KMS-11 (cell line): Measurements from ENCODE around the gene SLC25A20.

Source experiments
- H2AFZ ChIP-seq: fragments of 200-600 bp; sonication (generic); 2 replicates; pipeline ENCODE4 v1.6.1; 2016; ENCODE audit warnings: antibody characterized with exemption, mixed run types, low read depth
- H3K27ac ChIP-seq: fragments of 200-600 bp; sonication (generic); 2 replicates; pipeline ENCODE4 v1.6.1; 2016; ENCODE audit warnings: mild to moderate bottlenecking, mixed run types
- H3K27me3 ChIP-seq: fragments of 200-600 bp; sonication (generic); 2 replicates; pipeline ENCODE4 v1.6.1; 2017; ENCODE audit warnings: mild to moderate bottlenecking, low read depth, mixed run types, moderate library complexity; ENCODE audit not compliant: insufficient read depth
- H3K36me3 ChIP-seq: fragments of 200-600 bp; sonication (generic); 2 replicates; pipeline ENCODE4 v1.6.1; 2017; ENCODE audit warnings: mild to moderate bottlenecking, mixed run types; ENCODE audit not compliant: insufficient read depth
- H3K4me1 ChIP-seq: fragments of 200-600 bp; sonication (generic); 2 replicates; pipeline ENCODE4 v1.6.1; 2016; ENCODE audit warnings: mild to moderate bottlenecking, low read depth, mixed run types; ENCODE audit not compliant: poor library complexity, severe bottlenecking
- H3K4me2 ChIP-seq: fragments of 200-600 bp; sonication (generic); 2 replicates; pipeline ENCODE4 v1.7.0; 2016; ENCODE audit warnings: mild to moderate bottlenecking, mixed run types
- H3K4me3 ChIP-seq: fragments of 200-600 bp; sonication (generic); IDR thresholded peaks from 2 replicates; pipeline ENCODE4 v1.6.1; 2017; ENCODE audit warnings: low read depth, low read length, mixed read lengths; ENCODE audit not compliant: insufficient read depth
- H3K79me2 ChIP-seq: fragments of 200-600 bp; sonication (generic); 2 replicates; pipeline ENCODE4 v1.6.1; 2016; ENCODE audit warnings: low read depth, mixed run types; ENCODE audit not compliant: insufficient read depth
- H3K9ac ChIP-seq: fragments of 200-600 bp; sonication (generic); 2 replicates; pipeline ENCODE4 v1.6.1; 2016; ENCODE audit warnings: mild to moderate bottlenecking, mixed run types
- H4K20me1 ChIP-seq: fragments of 200-600 bp; sonication (generic); 2 replicates; pipeline ENCODE4 v1.6.1; 2016; ENCODE audit warnings: mild to moderate bottlenecking, mixed run types; ENCODE audit not compliant: insufficient read depth
- CTCF ChIP-seq: fragments of 200-600 bp; sonication (generic); conservative IDR thresholded peaks from 2 replicates; pipeline ENCODE4 v1.6.1; 2017; ENCODE audit warnings: low read depth, mild to moderate bottlenecking, antibody characterized with exemption, low read length, moderate library complexity, mixed read lengths

The SLC25A20 gene

DNA sequence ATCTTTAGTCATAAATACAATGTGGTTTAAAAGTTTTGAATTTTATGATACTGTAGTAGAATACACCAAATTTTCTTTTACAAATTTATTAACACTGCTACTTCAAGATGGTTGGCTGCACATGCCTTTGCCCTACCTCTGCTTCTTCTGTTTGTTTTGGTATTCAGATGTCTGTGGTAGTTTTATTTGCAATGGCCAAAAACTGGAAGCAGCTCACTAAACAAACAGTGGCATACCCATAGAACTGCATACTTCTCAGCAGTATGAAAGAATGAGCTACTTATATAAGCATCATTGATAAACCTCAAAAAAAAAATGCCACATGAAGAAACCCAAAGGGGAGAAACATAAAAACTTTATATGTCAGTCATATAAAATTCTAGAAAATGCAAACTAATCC lies 39.5 kb upstream of the SLC25A20 start:
- Histone ChIP-seq H3K4me3 (no peak overlapping the region), H3K4me1 (peaks cover 16% of the 10 kb centered on the region), H2AFZ (no peak overlapping the region), H3K79me2 (peaks cover 25% of the 10 kb centered on the region; the same call in 1 of the 2 replicates), H3K36me3 (no peaks in the 10 kb centered on the region), H3K4me2 (no peak overlapping the region), H3K27me3 (no peaks in the 10 kb centered on the region), H4K20me1 (no peaks in the 10 kb centered on the region), H3K27ac (no peak overlapping the region), H3K9ac (no peak overlapping the region)
- no peak for TF ChIP-seq CTCF

DNA sequence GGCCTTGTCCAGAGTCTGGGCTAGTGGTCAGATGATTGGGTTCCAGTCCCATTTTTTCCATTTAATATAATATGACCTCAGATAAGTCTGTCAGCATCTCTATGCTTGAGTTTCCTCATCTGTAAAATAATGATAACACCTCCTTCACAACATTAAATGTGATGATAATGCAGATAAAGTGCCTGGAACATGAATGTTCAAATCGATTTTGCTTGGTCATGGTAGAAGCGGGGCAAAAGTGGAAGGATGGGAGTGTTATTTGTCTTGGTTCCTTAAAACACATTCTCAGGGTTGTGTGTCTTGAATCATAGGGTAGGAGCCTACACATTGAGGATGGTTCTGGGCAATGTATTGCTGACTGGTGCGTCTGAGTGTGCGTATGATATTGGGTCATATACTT lies 36.8 kb upstream of the SLC25A20 start:
- no peak overlapping the region for H3K4me2 ChIP-seq
- no peak for TF ChIP-seq CTCF

DNA sequence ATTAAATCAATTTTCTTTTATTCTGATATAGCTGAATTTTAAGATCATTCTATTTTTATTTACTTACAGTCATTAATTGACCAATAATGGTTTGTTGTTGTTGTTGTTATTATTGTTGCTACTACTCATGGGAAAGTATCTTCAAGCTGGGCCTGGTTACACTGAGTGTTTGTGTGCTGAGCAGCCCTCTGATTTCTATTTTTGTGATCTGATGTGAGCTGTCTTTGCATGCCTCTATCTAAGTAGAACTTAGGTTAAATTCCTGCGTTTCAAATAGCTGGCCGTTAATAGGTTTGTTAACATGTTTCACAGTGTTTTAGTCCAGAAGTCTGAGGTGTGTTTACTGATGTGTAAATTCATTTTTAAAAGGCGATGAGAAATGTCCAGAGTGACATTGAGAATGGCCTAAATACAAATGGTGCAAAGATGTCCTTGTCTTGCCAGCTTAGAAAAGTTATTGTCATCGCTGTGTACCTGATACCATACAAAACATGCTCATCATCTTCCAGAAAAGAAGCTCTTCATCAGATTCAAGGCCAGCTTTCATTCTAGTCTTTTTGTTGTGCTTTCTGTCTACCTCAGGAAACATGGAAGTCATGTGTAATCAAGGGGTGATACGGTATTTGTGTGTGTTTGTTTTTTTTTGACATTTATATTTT lies 35.8 kb upstream of the SLC25A20 start:
- no peak overlapping the region for H3K9ac ChIP-seq
- H3K4me3 ChIP-seq, result no peak overlapping the region
- H3K27me3 ChIP-seq, result no peaks in the 10 kb centered on the region
- H2AFZ ChIP-seq, result no peak overlapping the region
- TF ChIP-seq CTCF, result no peak
- H3K79me2 ChIP-seq, result peaks cover 42% of the 10 kb centered on the region; the same call in 1 of the 2 replicates
- peaks cover 12% of the 10 kb centered on the region for H3K4me1 ChIP-seq
- no peaks in the 10 kb centered on the region for H4K20me1 ChIP-seq
- no peak overlapping the region for H3K27ac ChIP-seq
- no peaks in the 10 kb centered on the region for H3K36me3 ChIP-seq
- H3K4me2 ChIP-seq, result no peak overlapping the region

More for the DNA sequence above, 36.8 kb upstream of the SLC25A20 start:
- Histone ChIP-seq H3K9ac (no peak overlapping the region), H4K20me1 (no peaks in the 10 kb centered on the region), H3K79me2 (peaks cover 35% of the 10 kb centered on the region; the same call in 1 of the 2 replicates), H3K4me3 (no peak overlapping the region), H3K36me3 (no peaks in the 10 kb centered on the region), H3K27me3 (no peaks in the 10 kb centered on the region), H2AFZ (no peak overlapping the region), H3K4me1 (peaks cover 12% of the 10 kb centered on the region), H3K27ac (no peak overlapping the region)

DNA sequence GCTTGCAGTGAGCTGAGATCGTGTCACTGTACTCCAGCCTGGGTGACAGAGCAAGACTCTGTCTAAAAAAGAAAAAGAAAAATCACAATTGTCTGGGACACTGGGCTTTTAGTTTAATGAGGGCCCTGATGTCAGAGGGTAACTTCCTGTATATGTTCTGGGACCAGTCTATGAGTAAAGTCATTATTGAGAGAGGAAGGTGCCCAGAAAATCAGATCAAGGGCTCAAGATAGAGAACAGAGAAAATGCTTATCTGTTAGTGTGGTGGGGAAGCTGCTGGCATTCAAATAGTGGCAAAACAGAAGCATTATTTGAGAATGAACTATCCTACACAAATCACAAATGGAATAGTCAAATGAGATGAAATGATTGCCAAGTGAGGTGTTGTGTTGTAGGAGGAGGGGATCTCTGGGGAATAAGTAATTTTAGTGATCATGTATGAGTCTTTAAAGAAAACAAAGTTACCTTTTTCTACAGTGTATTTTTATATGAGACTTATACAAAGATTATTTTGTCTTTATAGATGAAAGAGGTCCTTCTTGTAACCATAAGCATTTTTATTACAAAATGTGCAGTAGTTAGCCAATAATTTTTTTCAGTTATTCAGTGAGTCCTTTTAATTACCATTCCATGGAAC lies 33.4 kb upstream of the SLC25A20 start:
- Histone ChIP-seq H3K27me3 (no peaks in the 10 kb centered on the region), H3K36me3 (no peaks in the 10 kb centered on the region), H4K20me1 (no peaks in the 10 kb centered on the region), H3K4me1 (peaks cover 19% of the 10 kb centered on the region), H2AFZ (no peak overlapping the region), H3K4me2 (no peak overlapping the region), H3K27ac (no peak overlapping the region), H3K4me3 (no peak overlapping the region), H3K79me2 (peaks cover 55% of the 10 kb centered on the region; the same call in 1 of the 2 replicates), H3K9ac (no peak overlapping the region)
- no peak for TF ChIP-seq CTCF
